ENCODE results near the gene OR5D14.

The OR5D14 gene

DNA sequence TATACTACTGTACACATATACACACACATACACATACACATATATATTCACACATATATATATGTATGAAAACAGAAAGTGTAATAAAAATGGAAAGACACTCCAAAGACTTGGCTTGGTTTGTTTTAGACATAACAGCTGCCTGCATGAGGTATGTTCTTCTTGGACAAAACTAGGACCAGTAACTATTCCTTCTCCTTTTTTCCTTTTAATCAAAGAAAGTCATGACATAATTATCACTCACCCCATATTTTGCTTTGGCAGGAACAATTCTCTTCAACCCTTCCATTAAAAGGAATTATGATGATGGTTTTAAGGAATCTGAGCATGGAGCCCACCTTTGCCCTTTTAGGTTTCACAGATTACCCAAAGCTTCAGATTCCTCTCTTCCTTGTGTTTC lies at the start of gene OR5D14:
Gene OR5D14 (plus strand): TSS at position 301 of the 400 bp plus-strand sequence. CDS start 0 bp downstream, at position 301.
- FAIRE-seq (no peak), DNase-seq (ENCODE audit: insufficient read length, low spot score) (no peak)

- FAIRE-seq (no peak), DNase-seq (ENCODE audit: insufficient read length, low spot score) (no peak)
Measured at GRCh38 chr11:55773138-55773537, 22.2 kb upstream of the OR5D14 start, which contains the start of gene OR5D13. Gene OR5D13, plus strand, starts transcription at chr11:55773438. Its CDS starts 0 bp downstream, at chr11:55773438.

DNA sequence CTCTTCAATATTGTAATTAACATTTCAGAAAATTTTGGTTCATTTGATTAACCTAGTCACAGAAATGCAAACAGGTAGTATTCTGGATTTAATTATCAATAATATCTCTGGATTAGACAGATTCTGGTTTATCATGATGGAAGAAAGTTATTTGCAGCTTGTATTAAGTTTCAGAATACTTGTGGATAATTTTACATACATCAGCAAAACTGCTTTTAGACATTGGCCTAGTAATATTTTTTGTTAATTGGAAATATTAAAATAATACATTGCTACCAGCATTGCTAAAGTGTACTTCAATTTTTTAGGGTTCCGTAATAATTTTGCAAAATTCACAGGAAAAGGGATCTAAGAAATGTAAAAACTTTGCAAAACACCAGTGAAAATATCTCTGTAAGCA lies 3.8 kb upstream of the OR5D14 start:
- DNase-seq (ENCODE audit: insufficient read length, low spot score) (no peak), FAIRE-seq (no peak)

- no peak for DNase-seq (ENCODE audit: insufficient read length, low spot score)
- no peak for FAIRE-seq
Measured at GRCh38 chr11:55793321-55793720, 2.0 kb upstream of the OR5D14 start.

- no peak for FAIRE-seq
- DNase-seq (ENCODE audit: insufficient read length, low spot score) = no peak
Measured at GRCh38 chr11:55806248-55806647, 10.9 kb downstream of the OR5D14 start.

DNA sequence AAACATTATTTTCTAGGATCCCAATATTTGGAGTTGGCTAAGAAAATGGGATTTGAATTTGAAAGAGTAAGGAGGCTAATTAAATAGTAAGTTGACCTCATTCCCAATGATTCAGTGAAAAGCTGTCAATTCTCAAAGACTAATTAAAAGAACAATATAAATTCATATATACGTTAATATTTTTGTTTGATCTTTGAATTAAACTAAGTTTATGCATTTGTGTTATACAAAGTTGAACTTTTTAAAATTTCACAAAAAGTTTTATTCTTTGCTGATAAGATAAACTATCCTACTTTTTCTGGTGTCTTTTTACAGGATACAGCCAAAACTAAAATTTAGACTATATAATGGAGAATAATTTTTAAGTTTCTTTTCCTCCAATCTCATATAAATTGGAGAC lies 15.7 kb downstream of the OR5D14 start, which contains the start of gene OR5L1:
Gene OR5L1 (plus strand): TSS at position 301 of the 400 bp plus-strand sequence. CDS start 100 bp downstream, outside the sequence.
- DNase-seq (ENCODE audit: insufficient read length, low spot score) (no peak), FAIRE-seq (no peak)

GRCh38 chr11:55819330-55819729 lies 24.0 kb downstream of the OR5D14 start, which contains the start of gene OR5D18:
Gene OR5D18, plus strand, starts transcription at chr11:55819630. Its CDS starts 0 bp downstream, at chr11:55819630.
- DNase-seq (ENCODE audit: insufficient read length, low spot score) (no peak), FAIRE-seq (no peak)

DNA sequence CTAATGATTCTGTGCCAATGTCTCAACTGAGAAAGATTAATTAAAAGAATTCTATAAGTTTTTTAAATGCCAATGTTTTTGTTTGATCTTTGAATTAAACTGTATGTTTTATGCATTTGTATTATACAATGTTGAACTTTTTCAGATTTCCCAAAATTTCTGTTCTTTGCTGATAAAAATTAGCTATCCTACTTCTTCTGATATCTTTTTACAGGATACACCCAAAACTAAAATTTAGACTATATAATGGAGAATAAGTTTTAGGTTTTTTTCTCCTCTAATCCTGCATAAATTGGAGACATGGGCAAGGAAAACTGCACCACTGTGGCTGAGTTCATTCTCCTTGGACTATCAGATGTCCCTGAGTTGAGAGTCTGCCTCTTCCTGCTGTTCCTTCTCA lies 31.6 kb downstream of the OR5D14 start, which contains the start of gene OR5L2:
Gene OR5L2 (plus strand): TSS at position 301 of the 400 bp plus-strand sequence. CDS start 0 bp downstream, at position 301.
- DNase-seq (ENCODE audit: insufficient read length, low spot score) = no peak
- FAIRE-seq = no peak

DNA sequence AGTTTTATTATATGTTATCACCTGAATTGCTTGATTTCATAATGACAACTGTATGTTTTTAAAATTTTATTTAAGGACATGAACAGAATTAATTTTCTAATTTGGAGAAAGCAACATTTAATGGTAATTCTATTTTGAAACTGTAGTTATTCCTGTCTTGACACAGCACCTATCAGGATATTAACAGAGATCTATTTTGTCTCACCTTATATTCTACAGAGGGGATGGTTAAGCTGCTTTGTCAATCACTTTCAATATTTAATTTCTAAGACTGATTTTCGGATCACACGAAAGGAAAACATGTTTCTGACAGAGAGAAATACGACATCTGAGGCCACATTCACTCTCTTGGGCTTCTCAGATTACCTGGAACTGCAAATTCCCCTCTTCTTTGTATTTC lies 43.1 kb downstream of the OR5D14 start, which contains the start of gene OR5D16:
Gene OR5D16 (plus strand): TSS at position 301 of the 400 bp plus-strand sequence. CDS start 0 bp downstream, at position 301.
- no peak for FAIRE-seq
- no peak for DNase-seq (ENCODE audit: insufficient read length, low spot score)

Data from GM19239 (cell line).